CD4-positive, alpha-beta T cell (primary cell): Measurements from ENCODE around the gene JAM2. TPM values are rescaled to one million over a fixed set of nuclear protein-coding genes. Genes with fewer than 3 reads are reported as not detected.

Experiments
- ATAC-seq: fragments of 200-7000 bp; cut with Tn5 transposase; one replicate; pipeline ENCODE4 v1.10.0; 2022; ENCODE audit warnings: mild to moderate bottlenecking; ENCODE audit not compliant: poor library complexity
- CTCF ChIA-PET: fragments of 350-600 bp; sonication (Branson Sonifier 250); formaldehyde crosslinking; loops from one replicate; lab custom pipeline; 2021; ENCODE audit warnings: antibody characterized with exemption, inconsistent platforms; lab: Charles Lee
- POLR2A ChIA-PET: fragments of 350-600 bp; sonication (Branson Sonifier 250); formaldehyde crosslinking; loops from one replicate; lab custom pipeline; 2021; ENCODE audit warnings: antibody characterized with exemption, inconsistent platforms; lab: Charles Lee
- DNase-seq, 14 experiments: peaks; one replicate each; pipeline ENCODE4 v3.0.0-alpha.2; 2013 to 2020; ENCODE audit warnings: mixed read lengths in 2 of 14
- H3K27ac ChIP-seq, 2 donors: one replicate each; pipeline versions ENCODE4 v1.5.1 to v1.7.0; 2013; ENCODE audit warnings: low read length in 2 of 2, low read depth in 1 of 2, mild to moderate bottlenecking in 1 of 2
- H3K27me3 ChIP-seq, 2 experiments: 1 replicate in 1 of 2; 2 replicates in 1 of 2; pipeline versions ENCODE4 v1.6.1 to v1.7.0; 2013; ENCODE audit warnings: low read length in 2 of 2, control low read depth in 1 of 2, mild to moderate bottlenecking in 1 of 2, moderate library complexity in 1 of 2; ENCODE audit not compliant: insufficient read depth in 2 of 2, control insufficient read depth in 1 of 2
- H3K36me3 ChIP-seq: one replicate; pipeline ENCODE4 v1.6.1; 2013; ENCODE audit warnings: low read length, control low read depth; ENCODE audit not compliant: insufficient read depth
- H3K4me1 ChIP-seq: one replicate; pipeline ENCODE4 v1.6.1; 2013; ENCODE audit warnings: low read length, control low read depth; ENCODE audit not compliant: insufficient read depth
- H3K4me3 ChIP-seq: one replicate; pipeline ENCODE4 v1.5.1; 2013; ENCODE audit warnings: mild to moderate bottlenecking, low read length, moderate library complexity
- H3K9me3 ChIP-seq, 2 experiments: 1 replicate in 1 of 2; 2 replicates in 1 of 2; pipeline versions ENCODE4 v1.6.1 to v1.7.0; 2013; ENCODE audit warnings: low read length in 2 of 2, mild to moderate bottlenecking in 2 of 2, control low read depth in 1 of 2, moderate library complexity in 1 of 2; ENCODE audit not compliant: control insufficient read depth in 1 of 2, insufficient read depth in 1 of 2
- H3K27ac Mint-ChIP-seq: one replicate; pipeline ENCODE4 v1.8.0; 2020; ENCODE audit warnings: mixed read lengths
- H3K27me3 Mint-ChIP-seq: one replicate; pipeline ENCODE4 v1.8.0; 2021; ENCODE audit warnings: mixed read lengths
- H3K36me3 Mint-ChIP-seq: one replicate; pipeline ENCODE4 v1.8.0; 2021; ENCODE audit warnings: low read depth, mixed read lengths
- H3K4me1 Mint-ChIP-seq: one replicate; pipeline ENCODE4 v1.8.0; 2021; ENCODE audit warnings: low read depth, mixed read lengths
- H3K4me3 Mint-ChIP-seq: one replicate; pipeline ENCODE4 v1.8.0; 2020; ENCODE audit warnings: mild to moderate bottlenecking, mixed read lengths
- H3K9me3 Mint-ChIP-seq: one replicate; pipeline ENCODE4 v1.8.0; 2020; ENCODE audit warnings: mixed read lengths
- CTCF ChIP-seq: fragments of 200-600 bp; IDR thresholded peaks from one replicate; pipeline ENCODE4 v1.8.0; 2022; ENCODE audit warnings: antibody characterized with exemption, mild to moderate bottlenecking
- intact Hi-C, 2 experiments: fragments of 100-400 bp; cut with DNase I in 1 of 2; cut with micrococcal nuclease in 1 of 2; formaldehyde crosslinking; loops; one replicate each; pipeline versions ENCODE4 v1.15.1 to v1.9.0; 2023 to 2025; cut with DNase I, micrococcal nuclease
- total RNA-seq, 174 experiments: library from RNA in 2 of 174; stranded (reverse) in 2 of 174; gene quantifications; one replicate each; pipeline ENCODE4 v1.2.3 and lab custom pipeline; 2021 to 2026

The JAM2 gene
- total RNA-seq, 2 experiments from 2014 or later, result not detected

- no peaks in the 10 kb centered on the region for H3K27me3 ChIP-seq
- POLR2A ChIA-PET, result interaction anchor here (0.7 to 3.8 kb wide), 11 partner anchors 10 to 128 kb away, joined by 3 to 32 read pairs (median 3); partner anchors contain the start of genes ATP5PF, GABPA and JAM2
- H3K36me3 ChIP-seq, result peaks cover 29% of the 10 kb centered on the region
- Mint-ChIP-seq H3K27me3 (no peaks in the 10 kb centered on the region), H3K9me3 (no peaks in the 10 kb centered on the region), H3K27ac (peak within 1 kb of the TSS; percentile 92), H3K4me3 (peak within 1 kb of the TSS; percentile 100), H3K36me3 (peaks cover 44% of the 10 kb centered on the region), H3K4me1 (peaks cover 51% of the 10 kb centered on the region)
- peak; percentile 85 for ATAC-seq
- peak within 1 kb of the TSS; percentile 87 for H3K4me3 ChIP-seq
- CTCF ChIA-PET, result interaction anchor here (0.5 to 2.0 kb wide), 9 partner anchors 33 to 1111 kb away, joined by 3 to 9 read pairs (median 3); partner anchors contain the start of genes APP, ATP5PF and GABPA
- no peaks in the 10 kb centered on the region for H3K9me3 ChIP-seq
- H3K27ac ChIP-seq, result peak within 1 kb of the TSS; percentile 64 to 67
- H3K4me1 ChIP-seq, result peaks cover 24% of the 10 kb centered on the region
- TF ChIP-seq CTCF, result peak; percentile 49
- intact Hi-C loops, result loop anchor here (1.0 to 5.0 kb wide), 13 partner anchors 31 to 1111 kb away; partner anchors contain the start of genes ATP5PF (in 2 of the 2), GABPA (in 2 of the 2), APP (in 1 of the 2) and JAM2 (in 1 of the 2)
- DNase-seq, result peak; percentile 75 to 92 (median 82)
Measured at GRCh38 chr21:25607151-25608043, 31.7 kb upstream of the JAM2 start, which contains the start of gene MRPL39. MRPL39 (minus strand) TSS chr21:25607481; CDS start chr21:25607475, 6 bp downstream.

- peaks cover 36% of the 10 kb centered on the region for H3K36me3 Mint-ChIP-seq
- Histone ChIP-seq H3K36me3 (peaks cover 22% of the 10 kb centered on the region), H3K27me3 (no peaks in the 10 kb centered on the region), H3K27ac (no peak overlapping the region), H3K9me3 (no peaks in the 10 kb centered on the region), H3K4me1 (peaks cover 24% of the 10 kb centered on the region), H3K4me3 (peak overlapping the region; percentile 87)
- H3K27ac Mint-ChIP-seq, result peak overlapping the region; percentile 92
- ChIA-PET POLR2A (interaction anchor here (0.7 to 3.8 kb wide), 8 partner anchors 11 to 193 kb away, joined by 3 to 32 read pairs (median 4); partner anchors contain the start of genes ATP5PF, GABPA and JAM2), CTCF (interaction anchor here (0.5 to 2.0 kb wide), 10 partner anchors 34 to 1110 kb away, joined by 3 to 10 read pairs (median 4); partner anchors contain the start of genes APP, ATP5PF and GABPA)
- H3K4me3 Mint-ChIP-seq, result peak overlapping the region; percentile 100
- intact Hi-C loops, result loop anchor here (1.0 to 5.0 kb wide), 11 partner anchors 31 to 1111 kb away; partner anchors contain the start of genes APP (in 1 of the 2), ATP5PF (in 1 of the 2), GABPA (in 1 of the 2) and JAM2 (in 1 of the 2)
- no peaks in the 10 kb centered on the region for H3K9me3 Mint-ChIP-seq
- H3K4me1 Mint-ChIP-seq, result peaks cover 43% of the 10 kb centered on the region
- DNase-seq (peak; percentile 62 to 90 (median 71)), ATAC-seq (peak; percentile 81)
- no peaks in the 10 kb centered on the region for H3K27me3 Mint-ChIP-seq
- TF ChIP-seq CTCF, result peak; percentile 78
Measured at GRCh38 chr21:25608044-25608737, 30.9 kb upstream of the JAM2 start.

- no peak overlapping the region for H3K27ac ChIP-seq
- ChIA-PET POLR2A (no interaction called here), CTCF (no interaction called here)
- no peaks in the 10 kb centered on the region for H3K9me3 ChIP-seq
- H3K27me3 ChIP-seq, result no peaks in the 10 kb centered on the region
- ATAC-seq, result no peak
- no peak for TF ChIP-seq CTCF
- Mint-ChIP-seq H3K27ac (no peak overlapping the region), H3K4me1 (no peaks in the 10 kb centered on the region), H3K27me3 (no peaks in the 10 kb centered on the region), H3K4me3 (no peak overlapping the region), H3K36me3 (no peaks in the 10 kb centered on the region), H3K9me3 (no peaks in the 10 kb centered on the region)
- no peaks in the 10 kb centered on the region for H3K4me1 ChIP-seq
- H3K36me3 ChIP-seq, result no peaks in the 10 kb centered on the region
- no peak for DNase-seq
- no peak overlapping the region for H3K4me3 ChIP-seq
- intact Hi-C loops, result no loop called here
Measured at GRCh38 chr21:25614441-25614840, 24.6 kb upstream of the JAM2 start.
